GM18909 (cell line): ENCODE measurements around the gene DDR2.
"Not testable (repeated sequence)": the region's sequence is repeated elsewhere in the genome, so short reads cannot be mapped to it uniquely, and the experiment has no call there.

Source experiments
- ATAC-seq: cut with Tn5 transposase; IDR thresholded peaks from one replicate; pipeline ENCODE4 v1.9.1; 2021; ENCODE audit warnings: mild to moderate bottlenecking; ENCODE audit not compliant: unreplicated experiment, poor library complexity

DDR2 gene

DNA sequence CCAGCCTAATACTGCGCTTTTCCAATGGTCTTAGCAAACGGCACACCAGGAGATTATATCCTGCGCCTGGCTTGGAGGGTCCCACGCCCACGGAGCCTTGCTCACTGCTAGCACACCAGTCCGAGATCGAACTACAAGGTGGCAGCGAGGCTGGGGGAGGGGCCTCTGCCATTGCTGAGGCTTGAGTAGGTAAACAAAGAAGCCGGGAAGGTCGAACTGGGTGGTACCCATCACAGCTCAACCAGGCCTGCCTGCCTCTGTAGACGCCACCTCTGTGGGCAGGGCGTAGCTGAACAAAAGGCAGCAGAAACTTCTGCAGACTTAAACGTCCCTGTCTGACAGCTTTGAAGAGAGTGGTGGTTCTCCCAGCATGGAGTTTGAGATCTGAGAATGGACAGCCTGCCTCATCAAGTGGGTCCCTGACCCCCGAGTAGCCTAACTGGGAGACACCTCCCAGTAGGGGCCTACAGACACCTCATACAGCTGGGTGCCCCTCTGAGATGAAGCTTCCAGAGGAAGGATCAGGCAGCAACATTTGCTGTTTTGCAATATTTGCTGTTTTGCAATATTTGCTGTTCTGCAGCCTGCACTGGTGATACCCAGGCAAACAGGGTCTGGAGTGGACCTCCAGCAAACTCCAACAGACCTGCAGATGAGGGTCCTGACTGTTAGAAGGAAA, 114.1 kb downstream of the DDR2 start:
- ATAC-seq, result not testable (repeated sequence)

DNA sequence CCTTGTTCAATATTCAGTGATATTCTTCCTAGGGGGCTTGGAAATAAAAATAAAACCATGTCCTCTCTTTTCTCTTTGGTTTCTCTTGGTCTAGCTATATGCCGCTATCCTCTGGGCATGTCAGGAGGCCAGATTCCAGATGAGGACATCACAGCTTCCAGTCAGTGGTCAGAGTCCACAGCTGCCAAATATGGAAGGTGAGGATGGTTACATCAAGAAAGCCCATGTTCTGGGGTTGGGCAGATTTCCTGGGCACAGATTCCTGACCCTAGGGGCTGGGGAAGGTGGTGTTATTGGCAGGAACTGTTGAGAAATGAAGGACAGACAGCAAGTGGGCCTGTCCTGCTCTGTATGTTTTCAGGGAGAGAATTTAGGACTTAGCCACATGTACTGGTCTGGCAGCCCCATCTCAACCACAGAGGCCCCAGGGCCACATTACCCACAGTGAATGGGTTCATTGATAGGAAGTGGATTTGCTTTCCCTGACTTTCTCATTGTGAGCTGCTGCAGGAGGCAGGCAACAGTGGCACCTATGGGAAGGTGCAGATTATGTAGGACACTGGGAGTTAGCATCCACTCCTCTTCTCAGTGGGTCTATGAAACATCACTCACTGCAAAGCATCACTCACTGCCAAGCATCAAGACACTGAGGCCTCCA, 120.9 kb downstream of the DDR2 start:
- no peak for ATAC-seq

- ATAC-seq, result no peak
Observed at GRCh38 chr1:162753998-162754585, 121.8 kb downstream of the DDR2 start.

GRCh38 chr1:162755306-162755705, 123.0 kb downstream of the DDR2 start:
- no peak for ATAC-seq

- no peak for ATAC-seq
Observed at GRCh38 chr1:162756523-162756922, 124.3 kb downstream of the DDR2 start.

DNA sequence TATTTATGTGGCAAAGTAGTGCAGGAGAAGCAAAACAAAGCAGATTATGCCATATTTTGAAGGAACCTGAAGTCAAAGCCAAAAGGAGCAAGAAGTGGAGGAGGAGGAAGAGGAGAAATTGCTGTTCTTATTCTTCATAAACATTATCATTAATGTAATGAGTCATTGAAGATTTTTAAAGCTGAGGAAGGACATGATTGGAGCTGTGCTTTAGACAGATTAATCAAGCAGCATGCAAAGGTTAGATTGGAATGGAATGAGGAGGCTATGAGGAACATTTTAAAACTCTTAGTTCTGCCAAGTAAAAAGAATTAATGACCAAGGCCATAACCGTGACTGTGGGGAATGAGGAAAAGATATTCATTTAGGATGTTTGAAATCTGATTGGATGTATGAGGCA, 125.2 kb downstream of the DDR2 start:
- no peak for ATAC-seq

DNA sequence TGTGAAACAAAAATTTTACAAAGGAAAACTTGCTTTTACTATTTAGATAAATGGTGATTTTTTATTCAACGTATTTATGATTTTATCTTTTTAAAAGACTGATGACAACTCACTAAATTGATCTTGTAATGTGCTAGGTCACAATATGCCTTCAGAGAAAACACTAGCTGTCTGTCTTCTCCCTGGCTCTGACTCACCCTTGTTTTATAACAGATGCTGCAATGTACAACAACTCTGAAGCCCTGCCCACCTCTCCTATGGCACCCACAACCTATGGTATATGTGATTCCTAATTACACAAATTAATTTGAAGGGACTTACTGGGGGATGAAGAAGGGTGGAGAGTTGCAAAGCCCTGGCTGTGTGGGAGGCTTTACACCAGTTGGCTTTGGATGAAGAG, 133.5 kb downstream of the DDR2 start:
- ATAC-seq, result no peak

GRCh38 chr1:162772571-162773154, 140.4 kb downstream of the DDR2 start:
- no peak for ATAC-seq

DNA sequence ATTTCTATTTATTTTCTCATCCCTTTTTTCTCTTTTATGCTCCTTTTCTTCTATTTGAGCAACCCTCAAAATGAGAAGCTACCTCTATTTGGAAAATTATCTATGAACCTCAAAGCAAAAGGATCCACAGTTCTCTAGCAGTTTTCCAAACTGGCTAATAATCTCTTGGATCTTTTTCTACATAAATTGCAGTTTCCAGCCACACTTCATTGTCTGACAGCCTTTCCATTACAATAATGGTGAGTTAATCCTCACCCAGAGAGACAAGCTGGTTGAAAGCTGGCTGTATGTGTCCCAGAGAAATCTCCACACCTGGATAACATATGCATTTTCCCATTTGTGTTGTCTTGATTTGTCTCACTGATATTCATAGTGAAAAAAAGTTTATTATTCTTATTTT, 141.7 kb downstream of the DDR2 start:
- ATAC-seq, result no peak

- ATAC-seq, result no peak
Observed at GRCh38 chr1:162779043-162779442, 146.8 kb downstream of the DDR2 start.

GRCh38 chr1:162782671-162783070, 150.4 kb downstream of the DDR2 start:
- no peak for ATAC-seq

- not testable (repeated sequence) for ATAC-seq
Observed at GRCh38 chr1:162784926-162785325, 152.7 kb downstream of the DDR2 start.

GRCh38 chr1:162788783-162789182, 156.5 kb downstream of the DDR2 start:
- ATAC-seq, result not testable (repeated sequence)

DNA sequence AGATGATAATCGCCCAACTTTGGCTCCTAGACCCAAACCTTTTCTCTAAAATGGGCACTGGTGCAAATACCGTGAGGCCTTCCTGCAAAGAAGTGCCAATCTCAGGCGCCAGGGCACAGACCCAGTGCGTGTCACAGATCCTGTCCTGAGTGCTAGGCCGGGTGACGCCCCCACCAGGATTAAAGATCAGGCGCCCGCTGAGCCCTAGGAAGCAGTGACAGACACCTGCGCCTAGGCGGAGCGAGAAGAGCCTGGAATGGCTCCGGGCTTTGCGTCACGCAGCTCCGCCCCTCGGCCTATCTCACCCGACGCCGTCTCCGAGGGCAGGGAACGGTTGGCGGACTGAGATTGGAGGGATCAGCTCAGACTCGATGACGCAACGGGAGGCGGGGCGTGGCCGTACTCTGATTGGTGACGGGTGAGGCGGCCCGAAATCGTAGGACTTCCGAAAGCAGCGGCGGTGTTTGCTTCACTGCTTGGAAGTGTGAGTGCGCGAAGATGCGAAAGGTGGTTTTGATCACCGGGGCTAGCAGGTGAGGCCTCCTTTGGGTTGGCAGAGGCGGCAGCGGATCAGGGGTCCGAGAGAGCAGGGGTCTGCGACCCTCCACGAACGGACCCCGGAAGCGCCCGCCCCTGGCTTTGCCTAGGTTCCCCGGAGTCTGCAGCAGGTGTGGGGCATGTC, 158.2 kb downstream of the DDR2 start, which contains the start of gene HSD17B7:
Gene HSD17B7 (plus strand): TSS at position 400 of the 682 bp plus-strand sequence. CDS start 99 bp downstream, at position 499.
- peak; percentile 99 for ATAC-seq

- not testable (repeated sequence) for ATAC-seq
Observed at GRCh38 chr1:162790985-162791357, 158.7 kb downstream of the DDR2 start.

- ATAC-seq, result not testable (repeated sequence)
Observed at GRCh38 chr1:162794284-162794683, 162.0 kb downstream of the DDR2 start.

- not testable (repeated sequence) for ATAC-seq
Observed at GRCh38 chr1:162796617-162797279, 164.5 kb downstream of the DDR2 start.

DNA sequence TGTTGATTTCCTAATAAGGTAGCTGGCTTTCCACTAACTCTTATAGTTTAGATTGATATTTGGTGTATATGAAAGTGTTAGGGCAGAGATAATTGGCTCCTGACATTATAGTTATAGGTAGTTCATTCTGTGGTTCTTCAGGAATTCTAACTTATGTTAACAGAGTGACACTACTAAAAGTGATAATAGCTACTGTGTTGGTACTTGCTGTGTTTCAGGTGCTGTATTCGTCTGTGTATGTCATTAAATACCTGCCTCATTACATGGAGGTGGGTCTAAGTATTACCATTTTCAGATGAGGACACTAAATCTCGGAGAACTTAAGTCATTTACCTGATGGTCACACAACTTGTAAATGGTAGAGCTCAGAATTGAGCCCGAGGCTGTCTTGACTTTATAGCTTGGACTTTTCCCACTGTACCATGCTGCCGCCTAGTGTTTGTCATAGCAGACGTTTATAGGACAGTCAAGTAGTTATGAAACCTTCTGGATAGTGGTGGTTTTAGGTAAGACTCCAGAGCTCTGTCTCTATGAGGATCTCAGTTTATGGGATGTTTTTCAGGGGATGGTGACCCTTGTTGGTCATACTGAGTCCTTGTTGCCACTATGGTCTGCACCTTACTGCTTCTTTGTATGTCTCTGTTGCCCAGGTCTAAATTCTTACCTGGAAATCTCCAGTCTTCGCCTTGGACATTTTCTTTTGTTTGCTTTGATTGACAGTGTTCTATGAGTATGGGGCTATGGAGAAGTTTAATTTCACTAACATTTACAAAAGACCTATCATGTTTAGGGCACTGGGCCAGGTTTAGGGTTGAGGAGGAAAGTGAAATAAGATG, 167.9 kb downstream of the DDR2 start:
- ATAC-seq, result not testable (repeated sequence)

- not testable (repeated sequence) for ATAC-seq
Observed at GRCh38 chr1:162807503-162807902, 175.2 kb downstream of the DDR2 start.
